Uterus (tissue), 2 donors: ENCODE results near the gene TMEM217.

ENCODE experiments used
- POLR2A ChIP-seq, 2 donors: fragments of 450-650 bp; IDR thresholded peaks; one replicate each; pipeline ENCODE4 v1.6.1; 2016; ENCODE audit warnings: antibody characterized with exemption in 2 of 2, mild to moderate bottlenecking in 1 of 2, moderate library complexity in 1 of 2
- TF ChIP-seq, protein P1 (sequence below), 4 experiments: fragments of 200-600 bp in 2 of 4; fragments of 450-650 bp in 2 of 4; sonication (generic) in 2 of 4; IDR thresholded peaks; one replicate each; pipeline ENCODE4 v1.5.1; 2016 to 2019; ENCODE audit warnings: antibody characterized with exemption in 4 of 4, mild to moderate bottlenecking in 2 of 4, moderate library complexity in 1 of 4

DNA sequence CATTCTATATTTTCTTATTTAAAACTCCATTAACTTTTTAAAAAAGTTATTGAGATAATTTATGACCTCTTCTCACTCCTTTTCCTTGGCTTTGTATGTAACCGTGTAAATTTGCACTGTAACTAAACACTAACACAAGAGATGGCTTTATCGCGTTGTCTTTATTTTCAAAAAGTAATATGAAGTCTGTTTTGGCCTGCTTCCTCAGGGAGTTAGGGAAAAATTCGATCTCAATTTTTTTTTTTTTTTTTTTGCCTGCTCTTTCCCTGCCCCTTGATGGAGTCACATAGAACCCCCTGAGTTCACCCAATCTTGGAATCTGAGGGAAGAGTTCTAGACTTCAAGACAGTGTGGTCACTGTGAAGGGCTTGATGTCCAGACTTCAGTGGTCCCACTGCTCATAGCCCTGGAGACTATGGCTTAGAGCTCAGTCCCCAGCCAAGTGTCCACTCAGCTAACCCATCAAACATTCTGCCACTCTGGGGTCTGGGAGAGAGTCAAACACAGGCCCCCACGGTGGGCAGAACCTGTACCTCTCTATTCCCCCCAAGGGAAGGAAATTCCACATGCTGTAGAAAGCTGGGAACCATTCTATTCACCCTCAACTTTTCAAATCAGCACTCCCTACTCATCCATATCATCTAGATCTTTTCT lies 16.0 kb downstream of the TMEM217 start:
- TF ChIP-seq, protein P1, sequence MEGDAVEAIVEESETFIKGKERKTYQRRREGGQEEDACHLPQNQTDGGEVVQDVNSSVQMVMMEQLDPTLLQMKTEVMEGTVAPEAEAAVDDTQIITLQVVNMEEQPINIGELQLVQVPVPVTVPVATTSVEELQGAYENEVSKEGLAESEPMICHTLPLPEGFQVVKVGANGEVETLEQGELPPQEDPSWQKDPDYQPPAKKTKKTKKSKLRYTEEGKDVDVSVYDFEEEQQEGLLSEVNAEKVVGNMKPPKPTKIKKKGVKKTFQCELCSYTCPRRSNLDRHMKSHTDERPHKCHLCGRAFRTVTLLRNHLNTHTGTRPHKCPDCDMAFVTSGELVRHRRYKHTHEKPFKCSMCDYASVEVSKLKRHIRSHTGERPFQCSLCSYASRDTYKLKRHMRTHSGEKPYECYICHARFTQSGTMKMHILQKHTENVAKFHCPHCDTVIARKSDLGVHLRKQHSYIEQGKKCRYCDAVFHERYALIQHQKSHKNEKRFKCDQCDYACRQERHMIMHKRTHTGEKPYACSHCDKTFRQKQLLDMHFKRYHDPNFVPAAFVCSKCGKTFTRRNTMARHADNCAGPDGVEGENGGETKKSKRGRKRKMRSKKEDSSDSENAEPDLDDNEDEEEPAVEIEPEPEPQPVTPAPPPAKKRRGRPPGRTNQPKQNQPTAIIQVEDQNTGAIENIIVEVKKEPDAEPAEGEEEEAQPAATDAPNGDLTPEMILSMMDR (IDR thresholded peaks at IDR 0.05), result no peak
- no peak for TF ChIP-seq POLR2A (IDR thresholded peaks at IDR 0.05)
